Measurements from ENCODE around the gene CFHR2. TPM values are rescaled to one million over a fixed set of nuclear protein-coding genes. Genes with fewer than 3 reads are reported as not detected.
"Not testable (repeated sequence)": the region's sequence is repeated elsewhere in the genome, so short reads cannot be mapped to it uniquely, and the experiment has no call there.

Gene CFHR2
- total RNA-seq, 3 donors from 2014 or later, result not detected

GRCh38 chr1:196933531-196934189 is 9.9 kb upstream of the CFHR2 start:
- intact Hi-C loops (cut with DNase I, micrococcal nuclease), result no loop called here
- ATAC-seq (no peak), DNase-seq (peak in 1 of 3 donors; percentile 45)
- Histone ChIP-seq H3K9me3 (no peaks in the 10 kb centered on the region), H3K36me3 (ENCODE audit: low read depth) (no peaks in the 10 kb centered on the region), H3K4me3 (no peak overlapping the region), H3K4me1 (ENCODE audit: low read depth) (no peaks in the 10 kb centered on the region)
- TF ChIP-seq CTCF (IDR thresholded peaks at IDR 0.05), result no peak

GRCh38 chr1:196941474-196941873 is 2.1 kb upstream of the CFHR2 start:
- H3K36me3 ChIP-seq (ENCODE audit: low read depth); DNase-seq; H3K9me3 ChIP-seq; H3K4me1 ChIP-seq (ENCODE audit: low read depth); ATAC-seq; intact Hi-C loops (cut with DNase I, micrococcal nuclease); H3K4me3 ChIP-seq: not testable (repeated sequence)

DNA sequence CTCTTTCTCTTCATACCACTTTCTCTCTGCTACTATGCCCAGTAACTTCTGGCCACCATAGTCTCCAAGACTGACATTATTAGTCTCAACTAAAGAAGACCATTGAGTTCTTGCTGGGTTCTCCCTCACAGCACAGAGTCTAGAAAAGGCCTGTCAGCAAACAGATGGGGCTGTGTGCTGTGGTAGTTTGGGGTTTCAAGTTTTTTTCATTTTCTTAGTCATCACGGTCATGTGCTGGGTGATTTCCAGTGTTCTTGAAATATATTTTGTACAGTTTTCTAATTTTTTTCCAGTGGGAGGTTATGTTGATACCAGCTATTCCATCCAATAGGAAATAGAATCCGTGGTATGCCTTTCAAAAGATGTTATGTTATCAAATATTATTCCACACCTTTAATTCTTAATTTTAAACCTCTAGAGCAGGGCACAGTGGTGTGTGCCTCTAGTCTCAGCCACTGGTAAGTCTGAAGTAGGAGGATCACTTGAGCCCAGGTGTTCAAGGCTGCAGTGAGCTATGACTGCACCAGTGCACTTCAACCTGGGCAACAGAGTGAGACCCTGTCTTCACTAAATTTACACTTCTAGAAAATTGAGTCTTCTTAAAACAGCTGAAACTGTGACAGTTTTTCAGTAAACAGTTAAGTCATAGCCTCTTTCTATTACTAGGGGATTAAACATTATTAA is 8.3 kb downstream of the CFHR2 start:
- H3K4me3 ChIP-seq, result no peak overlapping the region
- intact Hi-C loops (cut with DNase I, micrococcal nuclease), result no loop called here
- no peaks in the 10 kb centered on the region for H3K36me3 ChIP-seq (ENCODE audit: low read depth)
- no peaks in the 10 kb centered on the region for H3K4me1 ChIP-seq (ENCODE audit: low read depth)
- TF ChIP-seq CTCF (IDR thresholded peaks at IDR 0.05), result no peak
- no peak for ATAC-seq
- DNase-seq, result no peak
- no peaks in the 10 kb centered on the region for H3K9me3 ChIP-seq

GRCh38 chr1:196954778-196955177 is 11.2 kb downstream of the CFHR2 start:
- no peaks in the 10 kb centered on the region for H3K36me3 ChIP-seq (ENCODE audit: low read depth)
- no peaks in the 10 kb centered on the region for H3K4me1 ChIP-seq (ENCODE audit: low read depth)
- ATAC-seq, result no peak
- intact Hi-C loops (cut with DNase I, micrococcal nuclease), result no loop called here
- no peaks in the 10 kb centered on the region for H3K9me3 ChIP-seq
- TF ChIP-seq CTCF (IDR thresholded peaks at IDR 0.05), result no peak
- H3K4me3 ChIP-seq, result no peak overlapping the region
- DNase-seq, result no peak

DNA sequence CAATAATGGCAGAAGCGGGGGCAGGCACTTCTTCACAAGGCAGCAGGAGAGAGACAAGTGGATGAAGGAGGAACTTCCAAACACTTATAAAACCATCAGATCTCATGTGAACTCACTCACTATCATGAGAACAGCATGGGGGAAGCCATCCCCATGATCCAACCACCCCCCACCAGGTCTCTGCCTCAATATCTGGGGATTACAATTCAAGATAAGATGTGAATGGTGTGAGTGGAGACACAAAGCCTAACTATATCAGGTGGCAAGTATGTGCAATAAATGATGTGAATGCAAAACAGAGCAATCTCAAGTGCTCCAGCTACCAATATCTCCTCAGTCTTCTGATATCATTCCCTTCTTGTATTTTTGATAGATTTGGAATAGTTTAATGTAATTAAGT is 12.4 kb downstream of the CFHR2 start:
- intact Hi-C loops (cut with DNase I, micrococcal nuclease), result no loop called here
- no peaks in the 10 kb centered on the region for H3K9me3 ChIP-seq
- no peaks in the 10 kb centered on the region for H3K36me3 ChIP-seq (ENCODE audit: low read depth)
- no peaks in the 10 kb centered on the region for H3K4me1 ChIP-seq (ENCODE audit: low read depth)
- ATAC-seq, result no peak
- H3K4me3 ChIP-seq, result no peak overlapping the region
- no peak for TF ChIP-seq CTCF (IDR thresholded peaks at IDR 0.05)
- DNase-seq, result no peak

- no peaks in the 10 kb centered on the region for H3K4me1 ChIP-seq (ENCODE audit: low read depth)
- H3K4me3 ChIP-seq, result no peak overlapping the region
- ATAC-seq (no peak), DNase-seq (no peak)
- no peaks in the 10 kb centered on the region for H3K9me3 ChIP-seq
- TF ChIP-seq CTCF (IDR thresholded peaks at IDR 0.05), result no peak
- H3K36me3 ChIP-seq (ENCODE audit: low read depth), result no peaks in the 10 kb centered on the region
- intact Hi-C loops (cut with DNase I, micrococcal nuclease), result no loop called here
Measured at GRCh38 chr1:196960854-196961253, 17.3 kb downstream of the CFHR2 start.

Data from mucosa of descending colon (tissue), 3 donors.